ENCODE measurements around the gene TCAP.

GRCh38 chr17:39687546-39688474 lies 22.7 kb downstream of the TCAP start, which contains the start of gene PGAP3:
- TF ChIP-seq CTCF (IDR thresholded peaks at IDR 0.05) (peak in 1 of 4 experiments; percentile 24), POLR2A (IDR thresholded peaks at IDR 0.05) (peak in 1 of 2 donors; percentile 33)

Measured in gastroesophageal sphincter (tissue), 3 donors.